HG03378 (cell line): ENCODE data around the gene FATE1.

Experiments
- ATAC-seq: cut with Tn5 transposase; IDR thresholded peaks from one replicate; pipeline ENCODE4 v1.9.1; 2021; ENCODE audit warnings: mild to moderate bottlenecking, moderate library complexity; ENCODE audit not compliant: unreplicated experiment

The FATE1 gene

GRCh38 chrX:151741606-151742005 lies 25.8 kb downstream of the FATE1 start:
- ATAC-seq: no peak

GRCh38 chrX:151742311-151742710 lies 26.5 kb downstream of the FATE1 start:
- no peak for ATAC-seq

GRCh38 chrX:151743651-151744470 lies 28.0 kb downstream of the FATE1 start:
- no peak for ATAC-seq

GRCh38 chrX:151745651-151746050 lies 29.8 kb downstream of the FATE1 start:
- ATAC-seq: no peak

- no peak for ATAC-seq
These were observed 30.7 kb downstream of the FATE1 start for GRCh38 chrX:151746502-151746901.

GRCh38 chrX:151750511-151750910 lies 34.7 kb downstream of the FATE1 start:
- ATAC-seq: no peak

GRCh38 chrX:151752847-151753246 lies 37.0 kb downstream of the FATE1 start:
- no peak for ATAC-seq

- peak; percentile 77 for ATAC-seq
These were observed 37.6 kb downstream of the FATE1 start for GRCh38 chrX:151753313-151754046.

- ATAC-seq: no peak
These were observed 38.2 kb downstream of the FATE1 start for GRCh38 chrX:151754047-151754429.

- no peak for ATAC-seq
These were observed 38.9 kb downstream of the FATE1 start for GRCh38 chrX:151754641-151755215.

- ATAC-seq: no peak
These were observed 43.3 kb downstream of the FATE1 start for GRCh38 chrX:151759041-151759708.

- ATAC-seq: no peak
These were observed 47.0 kb downstream of the FATE1 start for GRCh38 chrX:151762802-151763201.

- ATAC-seq: no peak
These were observed 47.9 kb downstream of the FATE1 start for GRCh38 chrX:151763711-151764110.

- no peak for ATAC-seq
These were observed 49.2 kb downstream of the FATE1 start for GRCh38 chrX:151765026-151765425.

GRCh38 chrX:151771726-151772125 lies 55.9 kb downstream of the FATE1 start:
- no peak for ATAC-seq
